PC-9 (cell line): ENCODE results near the gene RAB7A. TPM values are rescaled to one million over a fixed set of nuclear protein-coding genes. Genes with fewer than 3 reads are reported as not detected.

ENCODE experiments used
- BruUV-seq: library from RNA; stranded (reverse); fragments of 400-500 nt; replicated peaks from 2 replicates; lab custom pipeline; 2021; lab: Mats Ljungman, UMichigan
- CTCF ChIA-PET: fragments of 300-600 bp; sonication (Branson Sonifier 250); formaldehyde crosslinking; loops from one replicate; lab custom pipeline; 2022; ENCODE audit warnings: antibody characterized with exemption; lab: Charles Lee
- POLR2A ChIA-PET: fragments of 300-600 bp; sonication (Branson Sonifier 250); formaldehyde crosslinking; loops from one replicate; lab custom pipeline; 2022; ENCODE audit warnings: antibody characterized with exemption; ENCODE audit not compliant: unreplicated experiment; lab: Charles Lee
- DNase-seq, 2 experiments: peaks; one replicate each; pipeline versions ENCODE4 v3.0.0 to v3.0.0-alpha.2; 2015 to 2022; ENCODE audit warnings: mixed read lengths in 1 of 2
- H2AFZ ChIP-seq: fragments of 200-600 bp; sonication (generic); 2 replicates; pipeline ENCODE4 v1.8.1; 2017; ENCODE audit warnings: antibody characterized with exemption
- H3F3A ChIP-seq: fragments of 200-600 bp; sonication (generic); 2 replicates; pipeline ENCODE4 v1.8.1; 2017; ENCODE audit warnings: antibody characterized with exemption, mild to moderate bottlenecking, low read depth; ENCODE audit not compliant: insufficient read depth
- H3K27ac ChIP-seq: fragments of 200-600 bp; sonication (generic); 2 replicates; pipeline ENCODE4 v1.6.1; 2016; ENCODE audit warnings: mixed run types
- H3K27me3 ChIP-seq: fragments of 200-600 bp; sonication (generic); 2 replicates; pipeline ENCODE4 v1.6.1; 2016; ENCODE audit warnings: low read depth, mixed run types; ENCODE audit not compliant: insufficient read depth
- H3K36me3 ChIP-seq: fragments of 200-600 bp; sonication (generic); 2 replicates; pipeline ENCODE4 v1.6.1; 2016; ENCODE audit warnings: low read depth, mixed run types
- H3K4me1 ChIP-seq: fragments of 200-600 bp; sonication (generic); replicated peaks from 2 replicates; pipeline ENCODE4 v1.6.1; 2016; ENCODE audit warnings: mixed run types; ENCODE audit not compliant: insufficient read depth
- H3K4me2 ChIP-seq: fragments of 200-600 bp; sonication (generic); 2 replicates; pipeline ENCODE4 v1.6.1; 2017; ENCODE audit warnings: mixed run types
- H3K4me3 ChIP-seq: fragments of 200-600 bp; sonication (generic); 2 replicates; pipeline ENCODE4 v1.6.1; 2016; ENCODE audit warnings: mixed run types
- H3K79me2 ChIP-seq: fragments of 200-600 bp; sonication (generic); 2 replicates; pipeline ENCODE4 v1.6.1; 2017; ENCODE audit warnings: low read depth, mixed run types
- H3K9me2 ChIP-seq: fragments of 200-600 bp; sonication (generic); 2 replicates; pipeline ENCODE4 v1.8.1; 2017; ENCODE audit warnings: mild to moderate bottlenecking; ENCODE audit not compliant: insufficient read depth
- H3K9me3 ChIP-seq: fragments of 200-600 bp; sonication (generic); 2 replicates; pipeline ENCODE4 v1.8.1; 2016; ENCODE audit warnings: low read depth; ENCODE audit not compliant: insufficient read depth
- H4K20me1 ChIP-seq: fragments of 200-600 bp; sonication (generic); 2 replicates; pipeline ENCODE4 v1.8.1; 2017; ENCODE audit not compliant: insufficient read depth
- CTCF ChIP-seq: fragments of 200-600 bp; sonication (generic); conservative IDR thresholded peaks from 2 replicates; pipeline ENCODE4 v1.6.1; 2017; ENCODE audit warnings: mixed run types, antibody characterized with exemption, mild to moderate bottlenecking, moderate library complexity
- EZH2 ChIP-seq: fragments of 200-600 bp; sonication (generic); IDR thresholded peaks from 2 replicates; pipeline ENCODE4 v1.8.0; 2017; ENCODE audit warnings: antibody characterized with exemption, low read depth
- intact Hi-C: fragments of 100-400 bp; cut with micrococcal nuclease; formaldehyde crosslinking; loops from one replicate; pipeline ENCODE4 v1.10.0; 2022; ENCODE audit not compliant: unreplicated experiment
- total RNA-seq: library from RNA; stranded (reverse); gene quantifications from 2 replicates; pipeline ENCODE4 v1.2.3, GENCODE V29; 2021

Gene RAB7A
- total RNA-seq, 1 experiment from 2014 or later, result 319 TPM

- no peaks in the 10 kb centered on the region for H3K9me2 ChIP-seq
- intact Hi-C loops, result no loop called here
These were observed 124.6 kb downstream of the RAB7A start for GRCh38 chr3:128850544-128850943.

GRCh38 chr3:128851601-128852000 lies 125.6 kb downstream of the RAB7A start:
- Histone ChIP-seq H3K36me3 (no peaks in the 10 kb centered on the region), H4K20me1 (no peaks in the 10 kb centered on the region), H3K79me2 (no peaks in the 10 kb centered on the region), H2AFZ (no peak overlapping the region), H3K4me2 (no peak overlapping the region), H3K4me3 (no peak overlapping the region), H3K27ac (no peak overlapping the region), H3K27me3 (no peaks in the 10 kb centered on the region), H3K9me2 (no peaks in the 10 kb centered on the region), H3K4me1 (no peaks in the 10 kb centered on the region), H3K9me3 (no peaks in the 10 kb centered on the region), H3F3A (no peaks in the 10 kb centered on the region)
- ChIA-PET POLR2A (no interaction called here), CTCF (no interaction called here)
- no peak for DNase-seq
- no TSS peak for BruUV-seq
- TF ChIP-seq CTCF (no peak), EZH2 (no peak)
- intact Hi-C loops, result no loop called here

More at GRCh38 chr3:128850544-128850943, 124.6 kb downstream of the RAB7A start:
- Histone ChIP-seq H3F3A (no peaks in the 10 kb centered on the region), H3K79me2 (no peaks in the 10 kb centered on the region), H3K9me3 (no peaks in the 10 kb centered on the region), H3K4me2 (no peak overlapping the region), H3K4me1 (no peaks in the 10 kb centered on the region), H3K27me3 (no peaks in the 10 kb centered on the region), H3K4me3 (no peak overlapping the region), H3K36me3 (no peaks in the 10 kb centered on the region), H3K27ac (no peak overlapping the region), H2AFZ (no peak overlapping the region), H4K20me1 (no peaks in the 10 kb centered on the region)
- BruUV-seq, result no TSS peak
- POLR2A ChIA-PET, result no interaction called here
- no peak for DNase-seq
- no peak for TF ChIP-seq CTCF
- TF ChIP-seq EZH2, result no peak
- CTCF ChIA-PET, result no interaction called here

- CTCF ChIA-PET, result no interaction called here
These were observed 127.8 kb downstream of the RAB7A start for GRCh38 chr3:128853826-128854225.

More at GRCh38 chr3:128853826-128854225, 127.8 kb downstream of the RAB7A start:
- Histone ChIP-seq H3K4me1 (no peaks in the 10 kb centered on the region), H3K9me2 (no peaks in the 10 kb centered on the region), H3K79me2 (no peaks in the 10 kb centered on the region), H2AFZ (no peak overlapping the region), H3K27ac (no peak overlapping the region), H4K20me1 (no peaks in the 10 kb centered on the region), H3K36me3 (no peaks in the 10 kb centered on the region), H3K4me2 (no peak overlapping the region), H3K27me3 (no peaks in the 10 kb centered on the region), H3K4me3 (no peak overlapping the region), H3F3A (no peaks in the 10 kb centered on the region), H3K9me3 (peaks cover 1% of the 10 kb centered on the region; the same call in 1 of the 2 replicates)
- TF ChIP-seq CTCF, result no peak
- TF ChIP-seq EZH2, result no peak
- BruUV-seq, result no TSS peak
- intact Hi-C loops, result no loop called here
- DNase-seq, result no peak
- POLR2A ChIA-PET, result no interaction called here
